ENCODE data around the gene NAA38. TPM values are rescaled to one million over a fixed set of nuclear protein-coding genes. Genes with fewer than 3 reads are reported as not detected.

The NAA38 gene
- total RNA-seq, 1 experiment from 2014 or later: 50.2 TPM

GRCh38 chr17:7834542-7834956 is 22.8 kb downstream of the NAA38 start:
- Histone ChIP-seq H3K27me3 (ENCODE audit: insufficient read depth, low read length) (peaks cover 18% of the 10 kb centered on the region; the same call in 1 of the 2 replicates), H3T11ph (ENCODE audit: low read length) (no peak overlapping the region), H3K4ac (ENCODE audit: low read depth, low read length) (no peak overlapping the region), H4K91ac (ENCODE audit: insufficient read length, low read depth, low read length) (no peak overlapping the region), H3K14ac (ENCODE audit: insufficient read depth, low read length) (no peak overlapping the region), H3K23me2 (ENCODE audit: insufficient read length, low read depth, low read length, poor library complexity, severe bottlenecking) (peaks cover 31% of the 10 kb centered on the region), H3K79me2 (ENCODE audit: insufficient read depth, low read length) (no peaks in the 10 kb centered on the region), H2BK12ac (ENCODE audit: insufficient read length, low read depth, low read length) (no peak overlapping the region), H3K9me3 (ENCODE audit: control insufficient read depth, low read depth, low read length) (no peaks in the 10 kb centered on the region), H4K8ac (replicated peaks; ENCODE audit: insufficient read length, low read depth, low read length) (no peak overlapping the region), H3K4me1 (ENCODE audit: insufficient read depth, low read length) (peaks cover 2% of the 10 kb centered on the region; the same call in 1 of the 2 replicates), H2BK5ac (ENCODE audit: insufficient read length, low read length) (no peak overlapping the region), H4K5ac (ENCODE audit: insufficient read length, low read depth, low read length) (no peak overlapping the region), H3K18ac (ENCODE audit: insufficient read length, low read depth, low read length) (no peak overlapping the region), H4K20me1 (ENCODE audit: control insufficient read depth, insufficient read depth, insufficient read length) (no peaks in the 10 kb centered on the region), H3K23ac (ENCODE audit: insufficient read length, low read depth, low read length) (no peak overlapping the region), H2BK15ac (ENCODE audit: low read depth, low read length) (no peak overlapping the region), H3K79me1 (ENCODE audit: insufficient read depth, low read depth, low read length, poor library complexity, severe bottlenecking) (no peaks in the 10 kb centered on the region), H2BK20ac (ENCODE audit: low read depth, low read length, poor library complexity, severe bottlenecking) (no peak overlapping the region), H2BK120ac (ENCODE audit: low read depth, low read length, poor library complexity, severe bottlenecking) (no peak overlapping the region), H3K4me2 (ENCODE audit: insufficient read depth, insufficient read length, low read length) (peak overlapping the region; percentile 75), H3K56ac (ENCODE audit: insufficient read length, low read depth, low read length) (no peak overlapping the region), H3K27ac (ENCODE audit: insufficient read length, low read depth, low read length) (no peak overlapping the region), H3K9ac (ENCODE audit: extremely low read depth, insufficient read length, low read length) (no peak overlapping the region), H2AK5ac (ENCODE audit: insufficient read length, low read length) (no peak overlapping the region), H2AFZ (ENCODE audit: low read length) (no peak overlapping the region)
- no CpG with 5 or more reads among the region's 20 CpGs for WGBS (ENCODE audit: extremely low coverage, insufficient read length, low lambda C conversion rate)
- peaks cover 49% of the 10 kb centered on the region for H3K27me3 Mint-ChIP-seq (ENCODE audit: low read depth)
- peak; percentile 73 for DNase-seq
- no peaks in the 10 kb centered on the region for H3K9me3 Mint-ChIP-seq
- no peaks in the 10 kb centered on the region for H3K36me3 Mint-ChIP-seq (ENCODE audit: insufficient read depth in 1 of 3, low read depth in 3 of 3)
- H3K27ac Mint-ChIP-seq: peak overlapping the region in 2 of 3 experiments; percentile 97 to 99; a peak in 3 of 7 replicates
- no peak for TF ChIP-seq CTCF (conservative IDR thresholded peaks at IDR 0.05)
- H3K4me1 Mint-ChIP-seq: peaks cover 34 to 40% of the 10 kb centered on the region in 2 experiments
- peak overlapping the region; percentile 81 to 90 for H3K4me3 Mint-ChIP-seq

Data from H9 (cell line).